Pancreas (tissue), 10 donors: ENCODE results near the gene ATRN. TPM values are rescaled to one million over a fixed set of nuclear protein-coding genes. Genes with fewer than 3 reads are reported as not detected.
"Not testable (repeated sequence)": the region's sequence is repeated elsewhere in the genome, so short reads cannot be mapped to it uniquely, and the experiment has no call there.

ENCODE experiments used
- ATAC-seq, 4 donors: fragments of 200-7000 bp; cut with Tn5 transposase; one replicate each; pipeline versions ENCODE4 v1.8.0 to v1.9.1; 2020; ENCODE audit warnings: mild to moderate bottlenecking in 4 of 4, moderate library complexity in 4 of 4
- DNase-seq, 6 donors: peaks; one replicate each; pipeline ENCODE4 v3.0.0-alpha.2; 2020
- FAIRE-seq: peaks from 2 replicates; lab custom pipeline; 2012; peaks lifted over from hg19 to GRCh38; lab: Jason Lieb, UNC
- H3K27ac ChIP-seq, 4 donors: fragments of 200-600 bp; sonication (generic); 1 replicate in 3 of 4; 2 replicates in 1 of 4; pipeline versions ENCODE4 v1.5.0 to v1.8.0; 2020
- H3K27me3 ChIP-seq, 4 donors: fragments of 200-600 bp; one replicate each; pipeline ENCODE4 v1.8.0; 2021
- H3K36me3 ChIP-seq, 3 donors: fragments of 200-600 bp; sonication (generic) in 1 of 3; one replicate each; pipeline versions ENCODE4 v1.5.0 to v1.8.0; 2020 to 2021
- H3K4me1 ChIP-seq, 3 donors: fragments of 200-600 bp; one replicate each; pipeline ENCODE4 v1.8.0; 2021
- H3K4me3 ChIP-seq, 4 donors: fragments of 200-600 bp; sonication (generic) in 2 of 4; one replicate each; pipeline versions ENCODE4 v1.5.0 to v1.8.0; 2020 to 2021
- H3K9me3 ChIP-seq, 4 donors: fragments of 200-600 bp; one replicate each; pipeline ENCODE4 v1.8.0; 2021
- CTCF ChIP-seq, 4 donors: fragments of 200-600 bp; sonication (generic) in 3 of 4; IDR thresholded peaks; one replicate each; pipeline versions ENCODE4 v1.5.0 to v1.8.0; 2021; ENCODE audit warnings: antibody characterized with exemption in 4 of 4
- WGBS, 2 donors: extraction: QIAGEN DNeasy Blood & Tissue Kit; methylation state at CpG; one replicate each; pipeline ENCODE4 v1.1.7; 2013; 5-methylcytosine and 5-hydroxymethylcytosine counted together
- intact Hi-C, 3 donors: fragments of 100-400 bp; cut with DNase I; formaldehyde crosslinking; loops; one replicate each; pipeline versions ENCODE4 v1.11.1 to v1.14.2; 2022
- polyA plus RNA-seq, 2 donors: library from polyadenylated mRNA; stranded (reverse); fragments of 200-250 nt; gene quantifications; one replicate each; pipeline ENCODE4 v1.2.3, GENCODE V29; 2013
- total RNA-seq, 6 donors: library from RNA; stranded (reverse); fragmentation: NEBNext Ultra II Directional in 4 of 6; extraction: Animal tissue kit (Norgen Biotek cat#: 25700) in 4 of 6; gene quantifications; one replicate each; pipeline versions ENCODE4 v1.2.1 to v1.2.4, GENCODE V29; 2021 to 2023
- donor health status: healthy with polysubstance abuse.
- donor health status: DM: no; HTN: no; CAD: no; lungs with moderate emphysema.
- donor health status: DM: no; HTN: no; CAD: no.
- donor health status: control.
- donor health status: control.
- donor health status: Bipolar disorder and iron deficiency.
- donor health status: DM: yes; HTN: yes; CAD: no.
- donor health status: DM: no; HTN: no; CAD: no.
- donor health status: DM: no; HTN: no; CAD: no.
- donor health status: DM: yes; HTN: yes; CAD: no.

The ATRN gene
- total and polyA plus RNA-seq, 8 donors: 3.6 to 30.4 (median 20.6) TPM

GRCh38 chr20:3472105-3472504 is 1.3 kb downstream of the ATRN start:
- Histone ChIP-seq H3K36me3 (no peaks in the 10 kb centered on the region), H3K9me3 (no peaks in the 10 kb centered on the region), H3K27me3 (no peaks in the 10 kb centered on the region), H3K4me3 (peak overlapping the region; percentile 72 to 99 (median 81)), H3K4me1 (peaks cover 0 to 23% (median 14%) of the 10 kb centered on the region in 3 donors), H3K27ac (no peak overlapping the region)
- ATAC-seq: no peak
- no peak for DNase-seq
- FAIRE-seq: no peak
- WGBS, 2 donors: 7 to 14% methylated on average over 3 of the region's 3 CpGs
- no peak for TF ChIP-seq CTCF (IDR thresholded peaks at IDR 0.05)
- intact Hi-C loops: no loop called here

- H3K27ac ChIP-seq: no peak overlapping the region
- TF ChIP-seq CTCF (IDR thresholded peaks at IDR 0.05): no peak
- 51 to 58% methylated on average over 6 of the region's 6 CpGs for WGBS, 2 donors
- no peak for ATAC-seq
- H3K4me1 ChIP-seq: peaks cover 0 to 30% (median 19%) of the 10 kb centered on the region in 3 donors
- intact Hi-C loops: no loop called here
- FAIRE-seq: no peak
- no peak overlapping the region for H3K4me3 ChIP-seq
- no peak for DNase-seq
- no peaks in the 10 kb centered on the region for H3K27me3 ChIP-seq
- no peaks in the 10 kb centered on the region for H3K9me3 ChIP-seq
- H3K36me3 ChIP-seq: no peaks in the 10 kb centered on the region
These were observed 2.5 kb downstream of the ATRN start for GRCh38 chr20:3473324-3473723.

GRCh38 chr20:3473944-3474343 is 3.1 kb downstream of the ATRN start:
- TF ChIP-seq CTCF (IDR thresholded peaks at IDR 0.05): no peak
- no peak overlapping the region for H3K27ac ChIP-seq
- WGBS, 2 donors: 67 to 72% methylated on average over 1 of the region's 1 CpG
- intact Hi-C loops: no loop called here
- no peaks in the 10 kb centered on the region for H3K36me3 ChIP-seq
- H3K9me3 ChIP-seq: no peaks in the 10 kb centered on the region
- H3K4me1 ChIP-seq: peaks cover 0 to 30% (median 23%) of the 10 kb centered on the region in 3 donors
- DNase-seq: no peak
- H3K27me3 ChIP-seq: no peaks in the 10 kb centered on the region
- H3K4me3 ChIP-seq: no peak overlapping the region
- no peak for ATAC-seq
- no peak for FAIRE-seq

GRCh38 chr20:3477003-3477860 is 6.4 kb downstream of the ATRN start:
- H3K4me3 ChIP-seq, ATAC-seq, H3K27me3 ChIP-seq, H3K36me3 ChIP-seq, intact Hi-C loops, H3K9me3 ChIP-seq, FAIRE-seq, DNase-seq: not testable (repeated sequence)
- peak overlapping the region in 1 of 4 donors; percentile 26 for H3K27ac ChIP-seq
- peaks cover 0 to 27% (median 22%) of the 10 kb centered on the region in 3 donors for H3K4me1 ChIP-seq
- 50 to 75% methylated on average over 1 of the region's 1 CpG for WGBS, 2 donors

- Histone ChIP-seq H3K36me3 (no peaks in the 10 kb centered on the region), H3K27ac (peak overlapping the region in 1 of 4 donors; percentile 26), H3K4me1 (peaks cover 0 to 22% (median 21%) of the 10 kb centered on the region in 3 donors), H3K9me3 (no peaks in the 10 kb centered on the region), H3K4me3 (no peak overlapping the region), H3K27me3 (no peaks in the 10 kb centered on the region)
- ATAC-seq: peak; percentile 38 to 72 (median 60)
- FAIRE-seq: no peak
- no peak for TF ChIP-seq CTCF (IDR thresholded peaks at IDR 0.05)
- 70 to 71% methylated on average over 5 of the region's 5 CpGs for WGBS, 2 donors
- intact Hi-C loops: no loop called here
- no peak for DNase-seq
These were observed 7.2 kb downstream of the ATRN start for GRCh38 chr20:3477861-3478544.
